GM12873 (cell line): ENCODE data around the gene NAE1.

Source experiments
- CTCF ChIP-seq: IDR thresholded peaks from 2 replicates; pipeline ENCODE4 v1.5.1; 2012; ENCODE audit warnings: low read depth, mild to moderate bottlenecking, moderate library complexity, low read length, control low read depth; ENCODE audit not compliant: insufficient read depth; ENCODE audit errors: missing control alignments

The NAE1 gene

GRCh38 chr16:66848172-66848571 lies 17.4 kb upstream of the NAE1 start:
- no peak for TF ChIP-seq CTCF

GRCh38 chr16:66847533-66848067 lies 16.8 kb upstream of the NAE1 start:
- no peak for TF ChIP-seq CTCF

GRCh38 chr16:66846831-66847230 lies 16.1 kb upstream of the NAE1 start:
- no peak for TF ChIP-seq CTCF

- no peak for TF ChIP-seq CTCF
Measured at GRCh38 chr16:66846266-66846665, 15.5 kb upstream of the NAE1 start.

GRCh38 chr16:66845791-66846221 lies 15.0 kb upstream of the NAE1 start:
- no peak for TF ChIP-seq CTCF

- TF ChIP-seq CTCF = no peak
Measured at GRCh38 chr16:66845080-66845410, 14.3 kb upstream of the NAE1 start.

GRCh38 chr16:66844342-66845079 lies 13.7 kb upstream of the NAE1 start, which contains the start of gene CA7:
CA7 (plus strand) TSS chr16:66844414; CDS start chr16:66844488, 74 bp downstream.
- no peak for TF ChIP-seq CTCF
